HCT116 (cell line): ENCODE data around the gene LBHD1.

Experiments used
- CEBPB ChIP-seq: IDR thresholded peaks from 2 replicates; pipeline ENCODE4 v1.6.1; 2012; ENCODE audit warnings: low read depth
- EZH2 ChIP-seq: fragments of 200-600 bp; sonication (generic); IDR thresholded peaks from 2 replicates; pipeline ENCODE4 v1.6.1; 2017; ENCODE audit warnings: antibody characterized with exemption, mixed run types
- SP1 ChIP-seq: IDR thresholded peaks from 2 replicates; pipeline ENCODE4 v1.6.1; 2012; ENCODE audit warnings: low read depth
- ZNF274 ChIP-seq: fragments of 200-500 bp; sonication (Bioruptor generic); IDR thresholded peaks from 2 replicates; pipeline ENCODE4 v1.6.1; 2014; ENCODE audit warnings: mild to moderate bottlenecking, low read depth, low read length, inconsistent platforms
- TF ChIP-seq, protein P1 (sequence below), 3 experiments: fragments of 200-600 bp in 1 of 3; sonication (generic) in 1 of 3; IDR thresholded peaks in 2 of 3; conservative IDR thresholded peaks in 1 of 3; 2 replicates each; pipeline ENCODE4 v1.5.1; 2012 to 2017; ENCODE audit warnings: low read depth in 2 of 3, low read length in 2 of 3, antibody characterized with exemption in 1 of 3, borderline replicate concordance in 1 of 3, control low read depth in 1 of 3, mild to moderate bottlenecking in 1 of 3, mixed read lengths in 1 of 3, mixed run types in 1 of 3, moderate library complexity in 1 of 3; ENCODE audit not compliant: insufficient read depth in 1 of 3

DNA sequence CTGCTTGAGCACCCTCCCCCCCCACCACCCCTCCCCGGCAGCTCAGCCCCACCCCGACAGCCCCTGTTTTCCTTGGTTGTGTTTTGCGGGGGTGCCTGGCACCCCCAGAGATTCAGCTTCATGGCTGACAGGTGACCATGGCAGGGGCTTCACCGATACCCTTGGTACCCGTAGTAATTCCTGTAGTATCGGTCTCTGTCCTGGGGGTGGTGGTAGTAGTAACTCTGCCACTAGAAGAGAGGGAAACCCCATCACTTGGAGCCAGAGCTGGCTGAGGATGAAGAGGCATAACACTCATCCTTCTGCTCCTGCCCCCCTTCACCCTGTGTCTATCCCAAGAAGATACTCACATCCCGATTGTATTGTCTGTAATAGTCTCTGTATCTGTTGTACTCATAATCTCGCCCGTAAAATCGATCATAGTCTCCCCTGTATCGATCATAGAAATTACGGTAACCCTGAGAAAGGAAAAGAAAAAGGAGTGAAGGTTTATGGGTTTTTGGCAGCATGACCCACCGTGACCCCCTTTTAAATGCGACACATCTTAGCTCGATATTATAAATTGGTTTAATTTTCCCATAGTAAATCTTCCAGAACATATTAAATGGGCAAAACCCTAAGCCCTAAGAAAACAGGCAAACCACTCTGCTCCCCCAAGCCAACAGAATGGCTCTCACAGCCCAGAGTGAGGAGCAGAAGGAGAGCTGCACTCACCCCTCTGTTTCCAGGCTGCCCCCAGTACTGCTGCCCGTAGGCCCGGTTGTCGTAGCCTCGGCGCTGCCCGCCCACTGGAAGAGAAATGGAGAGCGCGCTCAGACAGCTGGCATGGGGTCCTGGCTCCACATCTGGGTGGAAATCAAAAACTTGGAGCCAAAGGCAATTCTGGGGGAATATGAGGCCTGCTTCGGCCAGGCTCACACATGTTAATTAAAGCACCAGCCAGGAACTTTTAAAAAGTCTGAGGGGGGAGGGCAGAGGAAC lies 43.4 kb upstream of the LBHD1 start:
- TF ChIP-seq, protein P1, sequence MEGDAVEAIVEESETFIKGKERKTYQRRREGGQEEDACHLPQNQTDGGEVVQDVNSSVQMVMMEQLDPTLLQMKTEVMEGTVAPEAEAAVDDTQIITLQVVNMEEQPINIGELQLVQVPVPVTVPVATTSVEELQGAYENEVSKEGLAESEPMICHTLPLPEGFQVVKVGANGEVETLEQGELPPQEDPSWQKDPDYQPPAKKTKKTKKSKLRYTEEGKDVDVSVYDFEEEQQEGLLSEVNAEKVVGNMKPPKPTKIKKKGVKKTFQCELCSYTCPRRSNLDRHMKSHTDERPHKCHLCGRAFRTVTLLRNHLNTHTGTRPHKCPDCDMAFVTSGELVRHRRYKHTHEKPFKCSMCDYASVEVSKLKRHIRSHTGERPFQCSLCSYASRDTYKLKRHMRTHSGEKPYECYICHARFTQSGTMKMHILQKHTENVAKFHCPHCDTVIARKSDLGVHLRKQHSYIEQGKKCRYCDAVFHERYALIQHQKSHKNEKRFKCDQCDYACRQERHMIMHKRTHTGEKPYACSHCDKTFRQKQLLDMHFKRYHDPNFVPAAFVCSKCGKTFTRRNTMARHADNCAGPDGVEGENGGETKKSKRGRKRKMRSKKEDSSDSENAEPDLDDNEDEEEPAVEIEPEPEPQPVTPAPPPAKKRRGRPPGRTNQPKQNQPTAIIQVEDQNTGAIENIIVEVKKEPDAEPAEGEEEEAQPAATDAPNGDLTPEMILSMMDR (IDR thresholded peaks at IDR 0.05 in 2 of 3, conservative IDR thresholded peaks at IDR 0.05 in 1 of 3; ENCODE audit: borderline replicate concordance in 1 of 3, insufficient read depth in 1 of 3, low read depth in 2 of 3, low read length in 2 of 3), result 0 out of 6 replicates have a peak, but pooled peaks of 1 of the 3 experiments have one; percentile 4
- TF ChIP-seq EZH2 (no peak), SP1 (no peak), ZNF274 (no peak), CEBPB (no peak)
